SK-N-SH (cell line): Measurements from ENCODE around the gene ESRRG. TPM values are rescaled to one million over a fixed set of nuclear protein-coding genes. Genes with fewer than 3 reads are reported as not detected.

Source experiments
- CTCF ChIA-PET: fragments of 300-600, 350-600 bp; formaldehyde crosslinking; extraction: SDS; loops from one replicate; lab custom pipeline; 2021; lab: Yijun Ruan, JAX
- POLR2A ChIA-PET: fragments of 350-600 bp; sonication (Branson Sonifier 250); formaldehyde crosslinking; extraction: SDS; loops from one replicate; lab custom pipeline; 2020; ENCODE audit warnings: antibody characterized with exemption, inconsistent platforms; lab: Yijun Ruan, JAX
- DNase-seq: peaks from one replicate; pipeline ENCODE4 v3.0.0; 2012
- H2AFZ ChIP-seq: fragments of 200-600 bp; sonication (generic); 2 replicates; pipeline ENCODE4 v1.8.1; 2016; ENCODE audit warnings: antibody characterized with exemption, mild to moderate bottlenecking, low read depth
- H3F3A ChIP-seq: fragments of 200-600 bp; sonication (generic); replicated peaks from 2 replicates; pipeline ENCODE3; 2016; ENCODE audit warnings: antibody characterized with exemption, mild to moderate bottlenecking; ENCODE audit not compliant: insufficient read depth
- H3K27ac ChIP-seq, 2 experiments: fragments of 200-500 bp in 1 of 2; fragments of 200-600 bp in 1 of 2; sonication (Bioruptor generic) in 1 of 2; sonication (generic), shearing (Covaris generic) in 1 of 2; 2 replicates each; pipeline versions ENCODE4 v1.5.1 to v1.6.1; 2014 to 2016; ENCODE audit warnings: low read depth in 2 of 2, inconsistent platforms in 1 of 2, low read length in 1 of 2, mild to moderate bottlenecking in 1 of 2, mixed read lengths in 1 of 2
- H3K27me3 ChIP-seq: fragments of 200-600 bp; sonication (generic), shearing (Covaris generic); 2 replicates; pipeline ENCODE4 v1.6.1; 2016; ENCODE audit warnings: mixed run types; ENCODE audit not compliant: insufficient read depth
- H3K36me3 ChIP-seq, 2 experiments: fragments of 200-500 bp in 1 of 2; fragments of 200-600 bp in 1 of 2; sonication (Bioruptor generic) in 1 of 2; sonication (generic) in 1 of 2; replicated peaks in 1 of 2; 2 replicates each; pipeline versions ENCODE3 to v1.5.1; 2014 to 2016; ENCODE audit warnings: low read length in 1 of 2, mild to moderate bottlenecking in 1 of 2; ENCODE audit not compliant: insufficient read depth in 2 of 2, control insufficient read depth in 1 of 2
- H3K4me1 ChIP-seq, 2 experiments: fragments of 200-500 bp in 1 of 2; fragments of 200-600 bp in 1 of 2; sonication (Bioruptor generic) in 1 of 2; sonication (generic), shearing (Covaris generic) in 1 of 2; 2 replicates each; pipeline versions ENCODE4 v1.5.1 to v1.6.1; 2014 to 2016; ENCODE audit warnings: low read depth in 1 of 2, low read length in 1 of 2, mixed run types in 1 of 2; ENCODE audit not compliant: insufficient read depth in 2 of 2, control insufficient read depth in 1 of 2
- H3K4me2 ChIP-seq: fragments of 200-600 bp; sonication (generic), shearing (Covaris generic); 2 replicates; pipeline ENCODE4 v1.6.1; 2017; ENCODE audit warnings: mixed run types
- H3K4me3 ChIP-seq, 2 experiments: fragments of 200-500 bp in 1 of 2; fragments of 200-600 bp in 1 of 2; sonication (Bioruptor generic) in 1 of 2; sonication (generic), shearing (Covaris generic) in 1 of 2; 2 replicates each; pipeline versions ENCODE4 v1.5.1 to v1.8.1; 2014 to 2016; ENCODE audit warnings: low read depth in 2 of 2, inconsistent platforms in 1 of 2, low read length in 1 of 2, mild to moderate bottlenecking in 1 of 2, mixed read lengths in 1 of 2, moderate library complexity in 1 of 2
- H3K79me2 ChIP-seq: fragments of 200-600 bp; sonication (generic); 2 replicates; pipeline ENCODE4 v1.8.1; 2017; ENCODE audit warnings: mild to moderate bottlenecking; ENCODE audit not compliant: insufficient read depth
- H3K9ac ChIP-seq: fragments of 200-600 bp; sonication (generic); 2 replicates; pipeline ENCODE4 v1.6.1; 2017; ENCODE audit warnings: mixed run types
- H3K9me2 ChIP-seq: fragments of 200-600 bp; sonication (generic); 2 replicates; pipeline ENCODE4 v1.6.1; 2017; ENCODE audit warnings: mixed run types
- H3K9me3 ChIP-seq: fragments of 200-600 bp; sonication (generic); 2 replicates; pipeline ENCODE4 v1.6.1; 2017; ENCODE audit warnings: mixed run types, mild to moderate bottlenecking, moderate library complexity
- H4K20me1 ChIP-seq: fragments of 200-600 bp; sonication (generic); 2 replicates; pipeline ENCODE4 v1.6.1; 2017; ENCODE audit warnings: mild to moderate bottlenecking, mixed run types; ENCODE audit not compliant: insufficient read depth
- CHD2 ChIP-seq: fragments of 150-350 bp; IDR thresholded peaks from 2 replicates; pipeline ENCODE4 v1.6.1; 2018; ENCODE audit warnings: low read length; ENCODE audit not compliant: partially characterized antibody
- ELF1 ChIP-seq: IDR thresholded peaks from 2 replicates; pipeline ENCODE4 v1.4.0; 2012
- EP300 ChIP-seq, 2 experiments: IDR thresholded peaks; 2 replicates each; pipeline versions ENCODE4 v1.4.0 to v1.6.1; 2012; ENCODE audit warnings: borderline replicate concordance in 1 of 2, low read depth in 1 of 2, low read length in 1 of 2
- FOSL2 ChIP-seq: IDR thresholded peaks from 2 replicates; pipeline ENCODE4 v1.4.0; 2012; ENCODE audit warnings: low read depth, mild to moderate bottlenecking, moderate library complexity, borderline replicate concordance
- GATA2 ChIP-seq: sonication (generic); formaldehyde crosslinking; IDR thresholded peaks from 2 replicates; pipeline ENCODE4 v1.5.0; 2020; ENCODE audit warnings: mild to moderate bottlenecking, missing genetic modification reagents
- MXI1 ChIP-seq: IDR thresholded peaks from 2 replicates; pipeline ENCODE4 v1.6.1; 2012; ENCODE audit warnings: mild to moderate bottlenecking, low read depth, low read length, improper control_type of control experiment
- RAD21 ChIP-seq: IDR thresholded peaks from 2 replicates; pipeline ENCODE4 v1.6.1; 2012; ENCODE audit warnings: mild to moderate bottlenecking, low read length
- RFX5 ChIP-seq: IDR thresholded peaks from 2 replicates; pipeline ENCODE4 v1.6.1; 2012; ENCODE audit warnings: mild to moderate bottlenecking, improper control_type of control experiment, low read length
- RXRA ChIP-seq: IDR thresholded peaks from 2 replicates; pipeline ENCODE4 v1.4.0; 2012; ENCODE audit warnings: low read depth, mild to moderate bottlenecking, borderline replicate concordance
- SMC3 ChIP-seq: IDR thresholded peaks from 2 replicates; pipeline ENCODE4 v1.6.1; 2012; ENCODE audit warnings: low read depth, low read length, improper control_type of control experiment
- TAF1 ChIP-seq: IDR thresholded peaks from 2 replicates; pipeline ENCODE4 v1.6.1; 2012; ENCODE audit warnings: low read depth, mild to moderate bottlenecking, low read length, moderate library complexity, borderline replicate concordance
- TEAD4 ChIP-seq: IDR thresholded peaks from 2 replicates; pipeline ENCODE4 v1.4.0; 2012; ENCODE audit warnings: mild to moderate bottlenecking, borderline replicate concordance; ENCODE audit not compliant: insufficient read depth
- YY1 ChIP-seq: IDR thresholded peaks from 2 replicates; pipeline ENCODE4 v1.4.0; 2012; ENCODE audit warnings: low read depth, mild to moderate bottlenecking
- WGBS: methylation state at CpG from one replicate; pipeline ENCODE4 v1.1.6; 2017; ENCODE audit warnings: low lambda C conversion rate; 5-methylcytosine and 5-hydroxymethylcytosine counted together
- polyA plus RNA-seq, 3 experiments: library from polyadenylated mRNA; depleted of rRNA; stranded (reverse); fragments of >200 nt; gene quantifications; 2 replicates each; pipeline ENCODE4 v1.2.3, GENCODE V29; 2012
- TF ChIP-seq, protein P1 (sequence below): IDR thresholded peaks from 2 replicates; pipeline ENCODE4; 2012
- TF ChIP-seq, protein P2 (sequence below): fragments of 200-600 bp; sonication (generic); IDR thresholded peaks from 2 replicates; pipeline ENCODE4 v1.6.1; 2017; ENCODE audit warnings: antibody characterized with exemption, mild to moderate bottlenecking, moderate library complexity
- TF ChIP-seq, protein P3 (sequence below): IDR thresholded peaks from 2 replicates; pipeline ENCODE4 v1.4.0; 2012; ENCODE audit warnings: low read depth
- TF ChIP-seq, protein P4 (sequence below): IDR thresholded peaks from 2 replicates; pipeline ENCODE4 v1.4.0; 2012; ENCODE audit warnings: low read depth, borderline replicate concordance
- TF ChIP-seq, protein P5 (sequence below): fragments of 150-350 bp; IDR thresholded peaks from 2 replicates; pipeline ENCODE4 v1.6.1; 2016; ENCODE audit warnings: mild to moderate bottlenecking, low read depth, low read length

The ESRRG gene
- polyA plus RNA-seq, 1 of the 3 experiments (the other 2 are of a cell fraction), result 0.26 TPM

DNA sequence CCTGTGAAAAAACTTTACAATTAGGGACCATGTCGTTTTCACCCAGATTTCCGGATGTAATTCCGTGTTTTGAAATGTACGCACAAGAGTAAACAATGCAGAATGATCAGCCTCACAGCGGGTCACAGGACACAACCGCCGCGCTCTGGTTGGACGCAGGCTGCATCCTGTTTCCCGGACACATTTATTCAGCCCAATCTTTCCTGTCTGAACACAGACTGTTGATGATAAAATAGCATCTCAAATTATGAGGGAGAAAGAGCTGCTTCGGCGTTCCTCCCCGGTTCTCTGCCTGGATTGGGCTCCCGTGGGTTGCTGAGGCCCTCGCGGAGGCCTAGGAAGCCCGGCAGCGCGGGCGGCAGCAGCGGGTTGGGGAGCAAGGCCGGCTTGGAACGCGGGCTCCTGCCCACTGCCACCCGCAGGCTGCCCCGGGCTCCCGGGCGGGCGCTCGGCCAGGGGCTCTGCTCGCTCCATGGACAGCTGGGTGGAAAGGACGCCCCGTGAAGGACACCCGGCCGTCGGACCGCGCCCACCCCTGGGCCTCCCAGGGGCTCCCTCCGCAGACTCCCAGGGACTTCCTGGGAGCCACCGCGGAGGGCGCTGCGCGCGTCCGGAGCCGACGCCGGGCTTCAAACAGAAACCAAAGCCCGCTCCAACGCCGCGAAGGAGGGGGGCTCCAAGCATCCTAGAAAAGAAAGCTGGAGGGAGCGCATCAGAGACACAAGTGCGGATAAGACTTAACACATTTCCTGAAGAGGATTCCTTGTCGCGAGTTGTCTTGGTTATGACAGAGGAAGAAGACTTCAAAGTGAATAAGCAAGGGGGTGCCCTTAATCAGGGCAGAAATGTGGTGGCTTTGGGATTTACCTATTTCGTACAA lies 122.3 kb downstream of the ESRRG start:
- H2AFZ ChIP-seq, result peak overlapping the region; percentile 89
- no peaks in the 10 kb centered on the region for H3K36me3 ChIP-seq
- H3K27ac ChIP-seq, result peak overlapping the region; percentile 82 to 99
- no peaks in the 10 kb centered on the region for H3K27me3 ChIP-seq
- peak overlapping the region; percentile 64 to 70 for H3K4me3 ChIP-seq
- CTCF ChIA-PET, result interaction anchor here (0.5 to 2.9 kb wide), 32 partner anchors 10 to 614 kb away, joined by 3 to 11 read pairs (median 4); partner anchors contain the start of gene ESRRG
- H3K9me3 ChIP-seq, result no peaks in the 10 kb centered on the region
- no peaks in the 10 kb centered on the region for H3K79me2 ChIP-seq
- peak overlapping the region; percentile 88 for H3K4me2 ChIP-seq
- WGBS, result 15% methylated on average over 22 of the region's 58 CpGs
- no peaks in the 10 kb centered on the region for H3F3A ChIP-seq
- no peaks in the 10 kb centered on the region for H4K20me1 ChIP-seq
- H3K9me2 ChIP-seq, result no peaks in the 10 kb centered on the region
- POLR2A ChIA-PET, result interaction anchor here (0.7 to 1.1 kb wide), 3 partner anchors 40 to 597 kb away, joined by 3 to 4 read pairs (median 3); partner anchors contain the start of gene ESRRG
- peak; percentile 21; the same call in 1 of the 2 replicates for TF ChIP-seq YY1
- peak in 1 of 2 experiments; percentile 17; a peak in 2 of 4 replicates for TF ChIP-seq EP300 (IDR thresholded peaks at IDR 0.05; ENCODE audit: borderline replicate concordance in 1 of 2, low read depth in 1 of 2, low read length in 1 of 2)
- TF ChIP-seq FOSL2, result no peak
- no peak for TF ChIP-seq CHD2
- TF ChIP-seq, protein P1, sequence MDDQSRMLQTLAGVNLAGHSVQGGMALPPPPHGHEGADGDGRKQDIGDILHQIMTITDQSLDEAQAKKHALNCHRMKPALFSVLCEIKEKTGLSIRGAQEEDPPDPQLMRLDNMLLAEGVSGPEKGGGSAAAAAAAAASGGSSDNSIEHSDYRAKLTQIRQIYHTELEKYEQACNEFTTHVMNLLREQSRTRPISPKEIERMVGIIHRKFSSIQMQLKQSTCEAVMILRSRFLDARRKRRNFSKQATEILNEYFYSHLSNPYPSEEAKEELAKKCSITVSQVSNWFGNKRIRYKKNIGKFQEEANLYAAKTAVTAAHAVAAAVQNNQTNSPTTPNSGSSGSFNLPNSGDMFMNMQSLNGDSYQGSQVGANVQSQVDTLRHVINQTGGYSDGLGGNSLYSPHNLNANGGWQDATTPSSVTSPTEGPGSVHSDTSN, result no peak
- TF ChIP-seq MXI1, result peak; percentile 62; the same call in 1 of the 2 replicates
- TF ChIP-seq, protein P2, sequence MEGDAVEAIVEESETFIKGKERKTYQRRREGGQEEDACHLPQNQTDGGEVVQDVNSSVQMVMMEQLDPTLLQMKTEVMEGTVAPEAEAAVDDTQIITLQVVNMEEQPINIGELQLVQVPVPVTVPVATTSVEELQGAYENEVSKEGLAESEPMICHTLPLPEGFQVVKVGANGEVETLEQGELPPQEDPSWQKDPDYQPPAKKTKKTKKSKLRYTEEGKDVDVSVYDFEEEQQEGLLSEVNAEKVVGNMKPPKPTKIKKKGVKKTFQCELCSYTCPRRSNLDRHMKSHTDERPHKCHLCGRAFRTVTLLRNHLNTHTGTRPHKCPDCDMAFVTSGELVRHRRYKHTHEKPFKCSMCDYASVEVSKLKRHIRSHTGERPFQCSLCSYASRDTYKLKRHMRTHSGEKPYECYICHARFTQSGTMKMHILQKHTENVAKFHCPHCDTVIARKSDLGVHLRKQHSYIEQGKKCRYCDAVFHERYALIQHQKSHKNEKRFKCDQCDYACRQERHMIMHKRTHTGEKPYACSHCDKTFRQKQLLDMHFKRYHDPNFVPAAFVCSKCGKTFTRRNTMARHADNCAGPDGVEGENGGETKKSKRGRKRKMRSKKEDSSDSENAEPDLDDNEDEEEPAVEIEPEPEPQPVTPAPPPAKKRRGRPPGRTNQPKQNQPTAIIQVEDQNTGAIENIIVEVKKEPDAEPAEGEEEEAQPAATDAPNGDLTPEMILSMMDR, result peak; percentile 63
- TF ChIP-seq ELF1, result no peak
- TF ChIP-seq GATA2 (CRISPR knock-in tag), result no peak
- TF ChIP-seq, protein P3, sequence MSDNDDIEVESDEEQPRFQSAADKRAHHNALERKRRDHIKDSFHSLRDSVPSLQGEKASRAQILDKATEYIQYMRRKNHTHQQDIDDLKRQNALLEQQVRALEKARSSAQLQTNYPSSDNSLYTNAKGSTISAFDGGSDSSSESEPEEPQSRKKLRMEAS, result peak; percentile 26; the same call in 1 of the 2 replicates
- 0 out of 2 replicates have a peak, but pooled peaks have one; percentile 14 for TF ChIP-seq TEAD4
- TF ChIP-seq SMC3, result peak; percentile 25; the same call in 1 of the 2 replicates
- TF ChIP-seq RXRA, result no peak
- TF ChIP-seq, protein P4, sequence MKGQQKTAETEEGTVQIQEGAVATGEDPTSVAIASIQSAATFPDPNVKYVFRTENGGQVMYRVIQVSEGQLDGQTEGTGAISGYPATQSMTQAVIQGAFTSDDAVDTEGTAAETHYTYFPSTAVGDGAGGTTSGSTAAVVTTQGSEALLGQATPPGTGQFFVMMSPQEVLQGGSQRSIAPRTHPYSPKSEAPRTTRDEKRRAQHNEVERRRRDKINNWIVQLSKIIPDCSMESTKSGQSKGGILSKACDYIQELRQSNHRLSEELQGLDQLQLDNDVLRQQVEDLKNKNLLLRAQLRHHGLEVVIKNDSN, result peak; percentile 62
- TF ChIP-seq TAF1, result peak; percentile 46; the same call in 1 of the 2 replicates
- TF ChIP-seq RFX5, result 0 out of 2 replicates have a peak, but pooled peaks have one; percentile 39
- TF ChIP-seq RAD21, result peak; percentile 17; the same call in 1 of the 2 replicates
- TF ChIP-seq, protein P5, sequence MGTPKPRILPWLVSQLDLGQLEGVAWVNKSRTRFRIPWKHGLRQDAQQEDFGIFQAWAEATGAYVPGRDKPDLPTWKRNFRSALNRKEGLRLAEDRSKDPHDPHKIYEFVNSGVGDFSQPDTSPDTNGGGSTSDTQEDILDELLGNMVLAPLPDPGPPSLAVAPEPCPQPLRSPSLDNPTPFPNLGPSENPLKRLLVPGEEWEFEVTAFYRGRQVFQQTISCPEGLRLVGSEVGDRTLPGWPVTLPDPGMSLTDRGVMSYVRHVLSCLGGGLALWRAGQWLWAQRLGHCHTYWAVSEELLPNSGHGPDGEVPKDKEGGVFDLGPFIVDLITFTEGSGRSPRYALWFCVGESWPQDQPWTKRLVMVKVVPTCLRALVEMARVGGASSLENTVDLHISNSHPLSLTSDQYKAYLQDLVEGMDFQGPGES, result no peak
- H3K4me1 ChIP-seq, result peaks cover 0 to 44% of the 10 kb centered on the region in 2 experiments; a peak in 2 of 4 replicates
- DNase-seq, result peak; percentile 88
- peak overlapping the region; percentile 85 for H3K9ac ChIP-seq
